T-helper 2 cell treated with Interferon-gamma antibody and Interleukin-4, amounts not matched to agents 100 ng/mL and 5 ng/mL, for 36 hours (primary cell): ENCODE measurements around the gene POLR3G. TPM values are rescaled to one million over a fixed set of nuclear protein-coding genes. Genes with fewer than 3 reads are reported as not detected.

ENCODE experiments used
- intact Hi-C: fragments of 100-400 bp; cut with micrococcal nuclease; formaldehyde crosslinking; loops from one replicate; pipeline ENCODE4 v1.15.1; 2023
- total RNA-seq: library from RNA; stranded (reverse); gene quantifications from 2 replicates; pipeline ENCODE4 v1.2.3, GENCODE V29; 2022

The POLR3G gene
- total RNA-seq, 1 donor from 2014 or later: 6.6 TPM

GRCh38 chr5:90495146-90495545, 20.5 kb downstream of the POLR3G start:
- intact Hi-C loops: no loop called here

GRCh38 chr5:90503596-90503995, 28.9 kb downstream of the POLR3G start:
- intact Hi-C loops: no loop called here

- intact Hi-C loops: no loop called here
Measured at GRCh38 chr5:90504743-90505142, 30.1 kb downstream of the POLR3G start.

GRCh38 chr5:90506221-90506620, 31.6 kb downstream of the POLR3G start:
- intact Hi-C loops: no loop called here

GRCh38 chr5:90510438-90510837, 35.8 kb downstream of the POLR3G start:
- intact Hi-C loops: no loop called here

GRCh38 chr5:90514520-90514919, 39.9 kb downstream of the POLR3G start:
- intact Hi-C loops: no loop called here

- intact Hi-C loops: no loop called here
Measured at GRCh38 chr5:90518661-90519060, 44.0 kb downstream of the POLR3G start.

- intact Hi-C loops: no loop called here
Measured at GRCh38 chr5:90519081-90519480, 44.4 kb downstream of the POLR3G start.

- intact Hi-C loops: loop anchor here (1.0 kb wide), 4 partner anchors 54 to 852 kb away; partner anchors contain the start of genes CETN3, MBLAC2 and POLR3G
Measured at GRCh38 chr5:90528601-90529193, 54.0 kb downstream of the POLR3G start.

GRCh38 chr5:90529194-90529938, 54.7 kb downstream of the POLR3G start, which contains the start of gene LYSMD3:
Gene LYSMD3, minus strand, starts transcription at chr5:90529584. Its CDS starts 4,295 bp downstream, at chr5:90525289.
- intact Hi-C loops: loop anchor here (1.0 kb wide), 4 partner anchors 55 to 851 kb away; partner anchors contain the start of genes CETN3, MBLAC2 and POLR3G

- intact Hi-C loops: loop anchor here (1.0 kb wide), 5 partner anchors 56 to 850 kb away; partner anchors contain the start of genes CETN3, MBLAC2 and POLR3G
Measured at GRCh38 chr5:90529939-90530677, 55.4 kb downstream of the POLR3G start.

GRCh38 chr5:90530736-90531487, 56.2 kb downstream of the POLR3G start:
- intact Hi-C loops: loop anchor here (1.0 kb wide), 1 partner anchor 92 kb away; no protein-coding TSS in a partner anchor

- intact Hi-C loops: no loop called here
Measured at GRCh38 chr5:90533794-90534193, 59.1 kb downstream of the POLR3G start.

GRCh38 chr5:90534922-90535321, 60.3 kb downstream of the POLR3G start:
- intact Hi-C loops: no loop called here

GRCh38 chr5:90542827-90543519, 68.3 kb downstream of the POLR3G start:
- intact Hi-C loops: no loop called here

GRCh38 chr5:90545511-90545910, 70.8 kb downstream of the POLR3G start:
- intact Hi-C loops: no loop called here

GRCh38 chr5:90546216-90546837, 71.7 kb downstream of the POLR3G start:
- intact Hi-C loops: no loop called here

GRCh38 chr5:90547072-90547536, 72.4 kb downstream of the POLR3G start:
- intact Hi-C loops: no loop called here

- intact Hi-C loops: no loop called here
Measured at GRCh38 chr5:90548069-90548593, 73.5 kb downstream of the POLR3G start.

GRCh38 chr5:90549223-90549622, 74.6 kb downstream of the POLR3G start:
- intact Hi-C loops: no loop called here
